ENCODE measurements around the gene STK35. TPM values are rescaled to one million over a fixed set of nuclear protein-coding genes. Genes with fewer than 3 reads are reported as not detected.

The STK35 gene
- total and polyA plus RNA-seq, 9 of the 15 experiments (the other 6 are each of a cell fraction or from before 2014, with no cell fraction given): 1.0 to 11.0 (median 6.3) TPM

GRCh38 chr20:2108987-2109386 is 7.4 kb downstream of the STK35 start (continued):
- TF ChIP-seq ZNF75A (CRISPR knock-in tag; IDR thresholded peaks at IDR 0.05) (no peak), CTCFL (IDR thresholded peaks at IDR 0.05; ENCODE audit: borderline replicate concordance, insufficient read depth, low read depth, low read length, poor library complexity, severe bottlenecking) (no peak), GABPB1 (CRISPR knock-in tag; IDR thresholded peaks at IDR 0.05) (no peak), ETV6 (IDR thresholded peaks at IDR 0.05; ENCODE audit: borderline replicate concordance in 1 of 2, low read depth in 2 of 2, low read length in 1 of 2) (no peak), ETV6 (CRISPR knock-in tag; IDR thresholded peaks at IDR 0.05; ENCODE audit: borderline replicate concordance) (no peak), TRIM24 (IDR thresholded peaks at IDR 0.05) (no peak), HEY1 (CRISPR knock-in tag; IDR thresholded peaks at IDR 0.05; ENCODE audit: borderline replicate concordance) (no peak), RCOR1 (IDR thresholded peaks at IDR 0.05; ENCODE audit: borderline replicate concordance in 1 of 2, low read depth in 2 of 2, low read length in 2 of 2) (no peak), KLF13 (tag; IDR thresholded peaks at IDR 0.05; ENCODE audit: borderline replicate concordance, low read depth) (no peak), KLF10 (CRISPR knock-in tag; IDR thresholded peaks at IDR 0.05) (no peak), CHAMP1 (IDR thresholded peaks at IDR 0.05) (no peak), NFYB (IDR thresholded peaks at IDR 0.05; ENCODE audit: extremely low read depth, insufficient read length) (no peak), NCOA4 (IDR thresholded peaks at IDR 0.05; ENCODE audit: partially characterized antibody) (no peak)
- TF ChIP-seq, protein P1, sequence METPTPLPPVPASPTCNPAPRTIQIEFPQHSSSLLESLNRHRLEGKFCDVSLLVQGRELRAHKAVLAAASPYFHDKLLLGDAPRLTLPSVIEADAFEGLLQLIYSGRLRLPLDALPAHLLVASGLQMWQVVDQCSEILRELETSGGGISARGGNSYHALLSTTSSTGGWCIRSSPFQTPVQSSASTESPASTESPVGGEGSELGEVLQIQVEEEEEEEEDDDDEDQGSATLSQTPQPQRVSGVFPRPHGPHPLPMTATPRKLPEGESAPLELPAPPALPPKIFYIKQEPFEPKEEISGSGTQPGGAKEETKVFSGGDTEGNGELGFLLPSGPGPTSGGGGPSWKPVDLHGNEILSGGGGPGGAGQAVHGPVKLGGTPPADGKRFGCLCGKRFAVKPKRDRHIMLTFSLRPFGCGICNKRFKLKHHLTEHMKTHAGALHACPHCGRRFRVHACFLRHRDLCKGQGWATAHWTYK (CRISPR knock-in tag; IDR thresholded peaks at IDR 0.05): no peak
- TF ChIP-seq, protein P2, sequence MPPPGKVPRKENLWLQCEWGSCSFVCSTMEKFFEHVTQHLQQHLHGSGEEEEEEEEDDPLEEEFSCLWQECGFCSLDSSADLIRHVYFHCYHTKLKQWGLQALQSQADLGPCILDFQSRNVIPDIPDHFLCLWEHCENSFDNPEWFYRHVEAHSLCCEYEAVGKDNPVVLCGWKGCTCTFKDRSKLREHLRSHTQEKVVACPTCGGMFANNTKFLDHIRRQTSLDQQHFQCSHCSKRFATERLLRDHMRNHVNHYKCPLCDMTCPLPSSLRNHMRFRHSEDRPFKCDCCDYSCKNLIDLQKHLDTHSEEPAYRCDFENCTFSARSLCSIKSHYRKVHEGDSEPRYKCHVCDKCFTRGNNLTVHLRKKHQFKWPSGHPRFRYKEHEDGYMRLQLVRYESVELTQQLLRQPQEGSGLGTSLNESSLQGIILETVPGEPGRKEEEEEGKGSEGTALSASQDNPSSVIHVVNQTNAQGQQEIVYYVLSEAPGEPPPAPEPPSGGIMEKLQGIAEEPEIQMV (tag; conservative IDR thresholded peaks at IDR 0.05; ENCODE audit: low read depth): no peak
